Stimulated activated effector memory CD8-positive, alpha-beta T cell treated with anti-CD3 and anti-CD28 coated beads, Interleukin-12 subunit alpha, Interleukin-12 subunit beta, amount 100 ng/mL, for 72 hours (primary cell): ENCODE measurements around the gene FREM2.

ENCODE experiments used
- ATAC-seq: fragments of 150-1000 bp; cut with Tn5 transposase; 2 replicates; pipeline ENCODE4 v1.10.0; 2021
- DNase-seq, 2 donors: peaks; one replicate each; pipeline ENCODE4 v3.0.0; 2021 to 2022; ENCODE audit warnings: low spot score in 2 of 2
- H3K27ac Mint-ChIP-seq: one replicate; pipeline ENCODE4 v1.8.0; 2022; ENCODE audit warnings: mild to moderate bottlenecking, mixed read lengths
- H3K36me3 Mint-ChIP-seq: one replicate; pipeline ENCODE4 v1.8.0; 2022; ENCODE audit warnings: mild to moderate bottlenecking, mixed read lengths
- H3K4me1 Mint-ChIP-seq: one replicate; pipeline ENCODE4 v1.8.0; 2022; ENCODE audit warnings: mixed read lengths
- H3K4me3 Mint-ChIP-seq: one replicate; pipeline ENCODE4 v1.8.0; 2022; ENCODE audit warnings: mild to moderate bottlenecking, mixed read lengths
- H3K9me3 Mint-ChIP-seq: one replicate; pipeline ENCODE4 v1.8.0; 2022; ENCODE audit warnings: mixed read lengths

FREM2 gene

DNA sequence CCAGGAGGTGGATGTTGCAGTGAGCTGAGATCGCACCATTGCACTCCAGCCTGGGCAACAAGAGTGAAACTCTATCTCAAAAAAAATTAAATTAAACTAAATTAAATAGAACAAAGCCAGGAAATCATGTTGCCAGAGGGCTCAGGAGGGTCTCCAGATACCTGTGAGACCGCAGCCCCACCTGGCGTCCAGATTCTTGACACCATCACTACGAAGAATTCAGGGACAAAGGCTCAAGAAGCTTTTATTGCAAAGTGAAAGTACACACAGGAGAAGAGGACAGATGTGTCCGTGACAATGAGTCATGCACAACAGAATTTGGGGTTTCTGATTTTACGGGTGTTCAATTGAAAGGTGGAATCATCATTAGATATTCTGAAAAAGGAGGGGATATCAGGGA is 227.2 kb downstream of the FREM2 start:
- Mint-ChIP-seq H3K9me3 (no peaks in the 10 kb centered on the region), H3K27ac (no peak overlapping the region), H3K36me3 (no peaks in the 10 kb centered on the region), H3K4me1 (no peaks in the 10 kb centered on the region), H3K4me3 (no peak overlapping the region)
- ATAC-seq, result no peak
- no peak for DNase-seq

GRCh38 chr13:38921081-38921480 is 234.2 kb downstream of the FREM2 start:
- Mint-ChIP-seq H3K4me1 (no peaks in the 10 kb centered on the region), H3K27ac (no peak overlapping the region), H3K9me3 (no peaks in the 10 kb centered on the region), H3K4me3 (no peak overlapping the region), H3K36me3 (no peaks in the 10 kb centered on the region)
- no peak for ATAC-seq
- no peak for DNase-seq

- no peak overlapping the region for H3K4me3 Mint-ChIP-seq
- no peak for ATAC-seq
- no peaks in the 10 kb centered on the region for H3K9me3 Mint-ChIP-seq
- DNase-seq, result no peak
- H3K4me1 Mint-ChIP-seq, result no peaks in the 10 kb centered on the region
- no peak overlapping the region for H3K27ac Mint-ChIP-seq
- no peaks in the 10 kb centered on the region for H3K36me3 Mint-ChIP-seq
Measured at GRCh38 chr13:38922170-38922569, 235.3 kb downstream of the FREM2 start.

DNA sequence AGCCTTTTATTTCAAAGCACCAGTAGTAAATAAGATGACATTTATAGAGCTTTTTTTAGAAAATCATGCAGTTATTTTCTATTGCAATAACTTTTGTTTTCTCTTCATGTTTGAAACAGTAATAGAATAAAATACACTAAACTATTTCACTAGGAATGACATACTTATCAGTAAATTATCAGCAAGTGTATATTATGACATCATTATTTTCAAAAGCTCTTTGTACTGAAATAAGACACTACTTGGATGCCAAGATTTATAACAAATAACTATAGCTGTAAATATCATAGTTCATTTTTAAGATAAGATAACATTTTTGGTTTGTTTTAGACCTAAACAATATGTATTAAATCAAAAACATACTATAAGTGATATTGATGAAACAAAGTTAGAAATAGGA is 246.9 kb downstream of the FREM2 start:
- Mint-ChIP-seq H3K4me1 (no peaks in the 10 kb centered on the region), H3K27ac (no peak overlapping the region), H3K4me3 (no peak overlapping the region), H3K36me3 (no peaks in the 10 kb centered on the region), H3K9me3 (no peaks in the 10 kb centered on the region)
- ATAC-seq (no peak), DNase-seq (no peak)
